ENCODE measurements around the gene NME2.

Gene NME2

DNA sequence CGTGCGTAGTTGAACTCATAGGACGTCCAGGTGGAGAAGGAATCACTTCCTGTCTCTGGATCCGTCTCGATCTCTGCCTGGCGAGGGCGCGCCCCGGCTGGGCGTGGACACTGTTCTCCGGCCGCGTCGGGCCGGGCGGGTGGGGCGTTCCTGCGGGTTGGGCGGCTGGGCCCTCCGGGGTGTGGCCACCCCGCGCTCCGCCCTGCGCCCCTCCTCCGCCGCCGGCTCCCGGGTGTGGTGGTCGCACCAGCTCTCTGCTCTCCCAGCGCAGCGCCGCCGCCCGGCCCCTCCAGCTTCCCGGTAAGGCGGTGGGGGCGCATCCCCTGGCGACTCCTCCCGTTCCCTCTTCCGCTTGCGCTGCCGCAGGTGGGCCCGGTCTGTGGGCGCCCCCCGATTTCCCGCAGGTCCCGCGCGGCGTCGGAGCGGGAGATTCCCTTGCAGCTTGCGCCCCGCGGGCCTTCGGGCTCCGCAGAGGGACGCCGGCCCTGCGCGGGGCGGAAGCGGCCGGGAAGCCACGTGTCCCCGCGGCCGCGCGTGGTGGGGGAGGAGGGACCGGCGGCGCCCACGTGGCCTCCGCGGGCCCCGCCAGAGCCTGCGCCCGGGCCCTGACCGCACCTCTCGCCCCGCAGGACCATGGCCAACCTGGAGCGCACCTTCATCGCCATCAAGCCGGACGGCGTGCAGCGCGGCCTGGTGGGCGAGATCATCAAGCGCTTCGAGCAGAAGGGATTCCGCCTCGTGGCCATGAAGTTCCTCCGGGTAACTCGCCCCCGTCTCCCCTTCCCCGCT is at the start of gene NME2:
Gene NME2 (plus strand): TSS at position 214 of the 789 bp plus-strand sequence. CDS start 420 bp downstream, at position 634.
- DNase-seq: peak; percentile 43 to 52

DNA sequence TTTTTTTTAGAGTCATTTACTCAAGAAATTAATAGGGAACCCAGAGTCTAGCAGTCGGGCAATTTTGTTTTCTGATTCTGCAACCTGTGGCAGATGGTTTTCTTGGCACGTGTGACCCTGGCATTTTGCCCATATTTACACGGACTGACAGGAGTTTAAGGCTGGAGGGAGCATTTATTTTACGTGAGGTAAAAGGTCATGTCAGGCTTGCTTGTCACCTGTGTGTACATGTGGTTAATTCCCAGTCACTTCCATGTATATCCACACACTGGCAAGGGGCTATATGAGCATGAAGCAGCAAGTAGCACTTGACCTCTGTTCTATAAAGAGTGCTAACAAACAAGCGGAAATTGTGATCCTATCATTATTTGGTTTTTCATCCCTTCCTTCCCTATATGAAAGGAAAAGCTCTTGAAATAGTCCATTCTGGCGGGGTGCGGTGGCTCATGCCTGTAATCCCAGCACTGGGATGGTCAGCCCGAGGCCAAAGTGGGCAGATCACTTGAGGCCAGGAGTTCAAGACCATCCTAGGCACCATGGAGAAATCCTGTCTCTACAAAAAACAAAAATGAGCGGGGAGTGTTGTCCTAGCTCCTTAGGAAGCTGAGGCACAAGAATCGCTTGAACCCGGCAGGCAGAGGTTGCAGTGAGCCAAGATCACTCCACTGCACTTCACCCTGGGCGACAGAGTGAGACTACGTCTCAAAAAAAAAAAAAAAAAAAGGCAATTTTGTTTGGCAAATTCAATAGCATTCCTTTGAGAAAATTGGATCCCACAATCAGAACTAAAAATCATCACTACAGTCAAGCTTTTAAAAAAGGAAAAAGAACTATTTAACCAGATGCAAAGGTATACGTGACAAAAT is 47.6 kb upstream of the NME2 start:
- DNase-seq: no peak

GRCh38 chr17:51119415-51120356 is 46.5 kb upstream of the NME2 start:
- peak; percentile 9 to 11 for DNase-seq

DNA sequence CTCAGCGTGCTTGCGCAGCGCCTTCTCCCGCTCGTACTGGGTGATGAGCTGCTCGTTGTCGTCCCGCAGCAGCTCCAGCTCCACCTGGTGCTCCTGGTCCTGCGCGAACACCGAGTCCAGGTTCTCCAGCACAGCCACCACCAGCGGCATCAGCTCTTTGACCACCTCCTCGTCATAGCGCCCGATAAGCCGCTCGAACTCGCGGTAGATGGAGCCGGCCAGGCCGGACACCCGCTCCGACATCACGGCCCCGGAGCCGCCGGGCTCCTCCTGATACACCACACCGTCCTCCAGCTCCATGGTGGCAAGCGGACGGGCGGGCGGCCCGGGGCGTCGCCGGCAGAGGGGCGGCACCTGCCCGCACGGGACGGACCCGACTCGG is 45.9 kb upstream of the NME2 start:
- DNase-seq: peak; percentile 37 to 39

DNA sequence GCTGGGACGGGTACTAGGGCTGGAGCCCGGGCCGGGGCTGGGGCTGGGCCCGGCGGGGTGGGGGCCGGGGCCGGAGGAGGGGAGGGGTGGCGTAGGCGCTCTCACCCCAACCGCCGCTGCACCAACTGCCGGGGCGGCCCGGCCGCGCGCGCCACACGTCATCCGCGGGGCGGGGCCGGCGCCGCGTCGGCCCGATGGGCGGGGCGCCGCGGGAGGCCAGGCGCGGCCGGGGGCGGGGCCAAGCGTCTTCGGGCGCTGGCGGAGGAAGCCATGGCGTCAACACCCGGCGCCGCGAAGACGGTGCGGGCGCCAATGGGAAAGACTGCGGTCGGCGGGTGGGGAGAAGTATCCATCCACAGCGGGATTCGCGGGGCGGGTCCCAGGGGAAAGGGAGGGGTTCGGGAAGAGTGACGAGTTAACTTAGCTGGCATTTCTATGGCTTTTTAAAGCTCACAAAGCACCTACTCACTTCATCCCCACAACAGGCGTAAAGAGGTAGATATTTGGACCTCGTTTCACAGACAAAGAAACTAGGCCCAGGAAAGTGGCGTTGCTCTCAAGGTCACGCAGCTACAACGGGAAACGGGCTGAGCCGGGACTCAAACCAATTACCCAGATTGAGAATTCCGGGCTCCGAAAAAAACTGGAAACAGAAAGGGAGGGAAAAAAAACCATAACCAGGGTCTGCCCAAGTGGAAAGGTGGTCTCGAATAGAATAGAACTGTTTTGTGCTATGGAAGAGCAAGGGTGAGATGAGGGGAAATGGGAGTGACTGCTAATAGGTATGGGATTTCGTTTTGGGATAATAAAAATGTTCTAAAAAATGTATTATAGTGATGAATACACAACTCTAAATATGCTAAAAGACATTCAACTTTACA is 45.2 kb upstream of the NME2 start, which contains the start of gene SPAG9:
Gene SPAG9 (minus strand): TSS at position 130 of the 881 bp plus-strand sequence. CDS start 212 bp downstream, outside the sequence.
- peak; percentile 80 to 85 for DNase-seq

- peak; percentile 83 to 88 for DNase-seq
These were observed 44.4 kb upstream of the NME2 start for GRCh38 chr17:51121620-51122472.

- peak in 1 of 2 experiments; percentile 15 for DNase-seq
These were observed 43.6 kb upstream of the NME2 start for GRCh38 chr17:51122473-51123115.

- DNase-seq: no peak
These were observed 41.3 kb upstream of the NME2 start for GRCh38 chr17:51124640-51125503.

DNA sequence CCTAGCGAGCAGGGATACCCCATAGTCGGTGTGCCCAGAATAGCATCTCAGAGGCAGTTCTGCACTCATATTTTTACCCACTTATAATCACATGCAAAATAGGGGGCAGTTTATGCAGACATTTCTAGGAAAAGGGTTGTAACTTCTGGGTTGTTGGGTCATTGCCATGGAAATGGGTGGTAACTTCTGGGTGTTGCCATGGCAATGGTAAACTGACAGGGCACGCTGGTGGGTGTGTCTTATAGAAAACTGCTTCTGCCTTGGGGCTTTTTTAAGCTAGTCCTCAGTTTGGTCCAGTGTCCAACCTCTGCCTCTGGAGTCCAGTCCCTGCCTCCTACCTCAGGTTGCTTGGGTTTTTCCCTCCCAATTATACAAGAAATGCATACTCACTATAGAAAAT is 38.1 kb upstream of the NME2 start:
- DNase-seq: no peak

DNA sequence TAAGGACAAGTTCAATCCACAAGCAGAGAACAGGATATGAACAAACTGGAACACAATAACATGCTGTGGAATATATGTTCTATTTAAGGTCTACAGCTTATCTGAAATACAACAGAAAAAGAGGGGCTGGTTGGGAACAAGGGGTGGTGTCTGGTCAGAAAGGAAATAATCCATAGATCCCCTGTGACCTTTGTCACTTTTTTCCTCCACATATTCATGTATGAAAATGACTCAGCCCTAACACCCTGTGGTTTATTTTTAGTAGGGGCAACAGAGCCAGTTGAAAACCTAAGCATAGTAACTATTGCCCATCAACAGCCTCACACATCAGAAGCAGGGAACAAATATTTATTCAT is 33.3 kb upstream of the NME2 start:
- DNase-seq: no peak

GRCh38 chr17:51133365-51133764 is 32.8 kb upstream of the NME2 start:
- no peak for DNase-seq

GRCh38 chr17:51135956-51136355 is 30.3 kb upstream of the NME2 start:
- DNase-seq: no peak

DNA sequence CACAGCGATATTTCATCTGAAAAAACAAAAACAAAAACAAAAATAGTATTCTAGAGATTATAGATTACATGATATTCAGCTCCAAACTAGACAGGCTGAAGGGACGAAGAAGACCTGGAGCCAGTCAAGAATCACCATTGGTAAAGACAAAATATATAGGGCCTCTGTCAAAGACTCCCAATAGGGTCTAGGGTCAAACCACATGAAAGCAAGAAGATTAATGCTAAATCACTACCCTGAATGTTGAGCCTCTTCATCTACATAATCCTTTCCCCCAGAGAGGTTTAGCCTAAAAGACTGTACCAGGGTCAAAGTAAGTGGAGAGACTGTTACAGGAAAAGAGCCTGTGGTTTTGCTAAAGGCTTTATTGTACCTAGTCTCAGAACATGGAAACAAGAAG is 23.6 kb upstream of the NME2 start:
- DNase-seq: no peak

GRCh38 chr17:51144266-51145022 is 21.8 kb upstream of the NME2 start:
- DNase-seq: no peak

GRCh38 chr17:51147650-51148049 is 18.6 kb upstream of the NME2 start:
- DNase-seq: no peak

DNA sequence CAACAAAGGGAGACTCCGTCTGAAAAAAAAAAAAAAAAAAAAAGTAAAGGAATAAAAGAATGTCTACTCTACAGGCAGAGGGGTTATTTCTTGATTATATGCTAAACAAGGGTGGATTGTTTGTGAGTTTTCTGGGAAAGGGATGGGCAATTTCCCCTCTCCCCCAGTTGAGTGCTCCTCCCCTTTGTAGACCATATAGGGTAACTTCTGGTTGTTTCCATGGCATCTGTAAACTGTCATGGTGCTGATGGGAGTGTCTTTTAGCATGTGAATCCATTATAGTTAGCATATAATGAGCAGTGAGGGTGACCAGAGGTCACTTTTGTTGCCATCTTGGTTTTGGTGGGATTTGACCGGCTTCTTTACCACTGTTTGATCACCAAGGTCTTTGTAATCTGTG is 17.0 kb upstream of the NME2 start:
- no peak for DNase-seq

DNA sequence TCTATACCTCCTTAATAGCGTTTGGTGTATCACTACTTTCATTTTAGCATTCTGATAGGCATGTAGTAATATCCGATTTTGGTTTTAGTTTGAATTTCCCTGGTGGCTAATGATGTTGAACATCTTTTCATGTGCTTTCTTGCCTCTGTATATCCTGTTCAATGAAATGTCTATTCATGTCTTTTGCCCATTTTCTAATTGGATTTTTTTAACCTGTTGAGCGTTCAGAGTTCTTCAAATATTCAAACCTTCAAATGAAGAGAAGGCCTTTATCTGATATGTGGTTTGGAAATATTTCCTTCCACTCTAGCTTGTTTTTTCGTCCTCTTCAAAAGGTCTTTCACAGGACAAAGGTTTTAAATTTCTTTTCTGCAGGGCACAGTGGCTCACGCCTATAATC is 15.3 kb upstream of the NME2 start:
- DNase-seq: no peak

DNA sequence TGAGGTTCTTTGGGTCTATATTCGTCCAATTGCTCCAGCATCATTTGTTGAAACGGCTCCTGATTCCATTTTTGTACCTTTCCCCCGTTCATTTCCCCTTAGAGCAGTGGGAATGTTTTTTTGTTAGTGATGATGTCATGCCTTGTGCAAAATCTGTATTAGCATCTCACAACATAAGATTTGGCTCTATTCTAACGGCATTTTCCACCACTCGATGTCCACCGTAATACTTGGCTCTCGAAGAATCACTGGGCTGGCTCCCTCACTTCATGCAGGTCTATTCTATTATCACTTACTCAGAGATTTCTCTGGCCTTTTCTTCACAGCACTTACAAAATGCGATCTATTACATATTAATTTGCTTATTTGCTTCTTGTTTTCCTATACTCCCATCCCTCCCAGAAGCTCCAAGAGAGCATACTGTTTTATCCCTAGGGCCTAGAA is 13.4 kb upstream of the NME2 start:
- DNase-seq: no peak

Measured in activated CD4-positive, alpha-beta T cell treated with anti-CD3 and anti-CD28 coated beads, Interleukin-2, amount 50 U/mL, for 4 hours (primary cell).